Neural progenitor cell (in vitro differentiated cells): ENCODE measurements around the gene TFF2. TPM values are rescaled to one million over a fixed set of nuclear protein-coding genes. Genes with fewer than 3 reads are reported as not detected.

Source experiments
- DNase-seq: peaks from one replicate; pipeline ENCODE4 v3.0.0-alpha.2; 2016; ENCODE audit warnings: low spot score
- H2AFZ ChIP-seq: fragments of 200-600 bp; sonication (generic); replicated peaks from 2 replicates; pipeline ENCODE4 v1.6.1; 2016; ENCODE audit warnings: antibody characterized with exemption
- H3F3A ChIP-seq: fragments of 200-600 bp; sonication (generic); 2 replicates; pipeline ENCODE4 v1.6.1; 2016; ENCODE audit warnings: antibody characterized with exemption, low read depth
- H3K27ac ChIP-seq: fragments of 200-600 bp; sonication (generic); 2 replicates; pipeline ENCODE4 v1.5.1; 2016; ENCODE audit warnings: mild to moderate bottlenecking
- H3K27me3 ChIP-seq: fragments of 200-600 bp; sonication (generic); 2 replicates; pipeline ENCODE4 v1.6.1; 2016; ENCODE audit warnings: mild to moderate bottlenecking, moderate library complexity
- H3K36me3 ChIP-seq: fragments of 200-600 bp; sonication (generic); 2 replicates; pipeline ENCODE4 v1.5.1; 2016
- H3K4me1 ChIP-seq: fragments of 200-600 bp; sonication (generic); 2 replicates; pipeline ENCODE4 v1.6.1; 2016; ENCODE audit warnings: mixed run types
- H3K4me2 ChIP-seq: fragments of 200-600 bp; sonication (generic); 2 replicates; pipeline ENCODE4 v1.6.1; 2016
- H3K4me3 ChIP-seq: fragments of 200-600 bp; sonication (generic); 2 replicates; pipeline ENCODE4 v1.5.1; 2016
- H3K79me2 ChIP-seq: fragments of 200-600 bp; sonication (generic); 2 replicates; pipeline ENCODE4 v1.6.1; 2016; ENCODE audit warnings: low read depth
- H3K9ac ChIP-seq: fragments of 200-600 bp; sonication (generic); 2 replicates; pipeline ENCODE4 v1.6.1; 2016
- H3K9me3 ChIP-seq: fragments of 200-600 bp; sonication (generic); 2 replicates; pipeline ENCODE4 v1.5.1; 2016; ENCODE audit warnings: low read depth
- H4K20me1 ChIP-seq: fragments of 200-600 bp; sonication (generic); 2 replicates; pipeline ENCODE4 v1.6.1; 2016; ENCODE audit warnings: low read depth
- H3K27ac Mint-ChIP-seq: 3 replicates; pipeline ENCODE4 v1.8.0; 2021; ENCODE audit warnings: mixed read lengths
- H3K27me3 Mint-ChIP-seq: 2 replicates; pipeline ENCODE4 v1.8.0; 2022; ENCODE audit warnings: low read depth, mild to moderate bottlenecking, inconsistent platforms, moderate library complexity, mixed read lengths; ENCODE audit not compliant: insufficient read depth
- H3K36me3 Mint-ChIP-seq: 3 replicates; pipeline ENCODE4 v1.8.0; 2021; ENCODE audit warnings: mixed read lengths
- H3K4me1 Mint-ChIP-seq: 3 replicates; pipeline ENCODE4 v1.8.0; 2021; ENCODE audit warnings: mixed read lengths
- H3K4me3 Mint-ChIP-seq: 3 replicates; pipeline ENCODE4 v1.8.0; 2021; ENCODE audit warnings: mild to moderate bottlenecking, moderate library complexity, mixed read lengths
- H3K9me3 Mint-ChIP-seq: 3 replicates; pipeline ENCODE4 v1.8.0; 2020; ENCODE audit warnings: mixed read lengths
- CTCF ChIP-seq: fragments of 200-600 bp; sonication (generic); IDR thresholded peaks from 2 replicates; pipeline ENCODE4 v1.5.1; 2017; ENCODE audit warnings: antibody characterized with exemption, mild to moderate bottlenecking
- EZH2 ChIP-seq: fragments of 200-600 bp; sonication (generic); IDR thresholded peaks from 2 replicates; pipeline ENCODE4 v1.6.1; 2017; ENCODE audit warnings: antibody characterized with exemption, mild to moderate bottlenecking, moderate library complexity
- EZH2phosphoT487 ChIP-seq: fragments of 200-600 bp; sonication (generic); IDR thresholded peaks from 2 replicates; pipeline ENCODE4 v1.6.1; 2017; ENCODE audit warnings: antibody characterized with exemption
- total RNA-seq: library from RNA; depleted of rRNA; stranded (reverse); fragments of >200 nt; gene quantifications from 2 replicates; pipeline ENCODE4 v1.2.3, GENCODE V29; 2015; ENCODE audit warnings: low replicate concordance

TFF2 gene
- total RNA-seq, 1 donor from 2014 or later, result not detected

GRCh38 chr21:42324896-42325295, 25.9 kb downstream of the TFF2 start:
- no peaks in the 10 kb centered on the region for H3K36me3 Mint-ChIP-seq
- no peak overlapping the region for H3K4me3 ChIP-seq
- H3K9ac ChIP-seq, result no peak overlapping the region
- H3K9me3 Mint-ChIP-seq, result peaks cover 6% of the 10 kb centered on the region
- TF ChIP-seq CTCF (no peak), EZH2 (no peak)
- H2AFZ ChIP-seq, result no peak overlapping the region
- H3K27ac Mint-ChIP-seq, result no peak overlapping the region
- no peaks in the 10 kb centered on the region for H3K79me2 ChIP-seq
- H3K4me3 Mint-ChIP-seq, result no peak overlapping the region
- H3K27me3 ChIP-seq, result no peaks in the 10 kb centered on the region
- no peak for DNase-seq
- no peaks in the 10 kb centered on the region for H4K20me1 ChIP-seq
- H3K9me3 ChIP-seq, result no peaks in the 10 kb centered on the region
- peaks cover 9% of the 10 kb centered on the region for H3K27me3 Mint-ChIP-seq
- H3K4me1 Mint-ChIP-seq, result no peaks in the 10 kb centered on the region
- H3K27ac ChIP-seq, result no peak overlapping the region
- no peaks in the 10 kb centered on the region for H3F3A ChIP-seq
- no peaks in the 10 kb centered on the region for H3K36me3 ChIP-seq
- H3K4me1 ChIP-seq, result no peaks in the 10 kb centered on the region
- H3K4me2 ChIP-seq, result no peak overlapping the region

- H3F3A ChIP-seq, result no peaks in the 10 kb centered on the region
Observed at GRCh38 chr21:42321845-42322244, 28.9 kb downstream of the TFF2 start.

GRCh38 chr21:42321231-42321630, 29.6 kb downstream of the TFF2 start:
- no peak overlapping the region for H3K4me3 Mint-ChIP-seq
- H3K36me3 Mint-ChIP-seq, result no peaks in the 10 kb centered on the region
- H2AFZ ChIP-seq, result no peak overlapping the region
- no peak overlapping the region for H3K27ac ChIP-seq
- no peaks in the 10 kb centered on the region for H3K9me3 ChIP-seq
- H3K27me3 ChIP-seq, result no peaks in the 10 kb centered on the region
- H3K79me2 ChIP-seq, result no peaks in the 10 kb centered on the region
- H3K4me2 ChIP-seq, result no peak overlapping the region
- no peaks in the 10 kb centered on the region for H4K20me1 ChIP-seq
- H3K9me3 Mint-ChIP-seq, result no peaks in the 10 kb centered on the region
- H3K36me3 ChIP-seq, result no peaks in the 10 kb centered on the region
- no peak overlapping the region for H3K4me3 ChIP-seq
- DNase-seq, result no peak
- H3K27ac Mint-ChIP-seq, result no peak overlapping the region
- TF ChIP-seq EZH2, result no peak
- no peaks in the 10 kb centered on the region for H3F3A ChIP-seq
- peaks cover 13% of the 10 kb centered on the region for H3K4me1 ChIP-seq
- no peak overlapping the region for H3K9ac ChIP-seq
- H3K27me3 Mint-ChIP-seq, result peaks cover 7% of the 10 kb centered on the region
- H3K4me1 Mint-ChIP-seq, result peaks cover 8% of the 10 kb centered on the region

More at GRCh38 chr21:42321845-42322244, 28.9 kb downstream of the TFF2 start:
- DNase-seq, result no peak
- Histone ChIP-seq H3K9me3 (no peaks in the 10 kb centered on the region), H3K4me3 (no peak overlapping the region), H3K27ac (no peak overlapping the region), H3K4me2 (no peak overlapping the region), H3K36me3 (no peaks in the 10 kb centered on the region), H3K4me1 (peaks cover 9% of the 10 kb centered on the region), H3K9ac (no peak overlapping the region), H4K20me1 (no peaks in the 10 kb centered on the region), H3K27me3 (no peaks in the 10 kb centered on the region), H2AFZ (no peak overlapping the region), H3K79me2 (no peaks in the 10 kb centered on the region)
- Mint-ChIP-seq H3K4me1 (peaks cover 4% of the 10 kb centered on the region), H3K27ac (no peak overlapping the region), H3K36me3 (no peaks in the 10 kb centered on the region), H3K27me3 (peaks cover 7% of the 10 kb centered on the region), H3K9me3 (no peaks in the 10 kb centered on the region), H3K4me3 (no peak overlapping the region)
- TF ChIP-seq CTCF (no peak), EZH2 (no peak), EZH2phosphoT487 (no peak)

- no peak overlapping the region for H3K27ac ChIP-seq
- H3K79me2 ChIP-seq, result no peaks in the 10 kb centered on the region
- peaks cover 2% of the 10 kb centered on the region for H3F3A ChIP-seq
- H3K4me3 ChIP-seq, result no peak overlapping the region
- H3K9ac ChIP-seq, result no peak overlapping the region
- Mint-ChIP-seq H3K27ac (no peak overlapping the region), H3K4me3 (no peak overlapping the region), H3K4me1 (peaks cover 10% of the 10 kb centered on the region), H3K9me3 (no peaks in the 10 kb centered on the region), H3K27me3 (peaks cover 7% of the 10 kb centered on the region), H3K36me3 (no peaks in the 10 kb centered on the region)
- no peaks in the 10 kb centered on the region for H3K9me3 ChIP-seq
- no peak overlapping the region for H2AFZ ChIP-seq
- DNase-seq, result no peak
- H3K4me1 ChIP-seq, result peaks cover 15% of the 10 kb centered on the region
- TF ChIP-seq EZH2 (no peak), EZH2phosphoT487 (no peak), CTCF (no peak)
- H3K4me2 ChIP-seq, result no peak overlapping the region
- no peaks in the 10 kb centered on the region for H4K20me1 ChIP-seq
- H3K36me3 ChIP-seq, result no peaks in the 10 kb centered on the region
- H3K27me3 ChIP-seq, result no peaks in the 10 kb centered on the region
Observed at GRCh38 chr21:42320791-42321190, 30.0 kb downstream of the TFF2 start.
